ENCODE data around the gene MYLK. TPM values are rescaled to one million over a fixed set of nuclear protein-coding genes. Genes with fewer than 3 reads are reported as not detected.

Gene MYLK
- total RNA-seq, 1 donor: 807 TPM

DNA sequence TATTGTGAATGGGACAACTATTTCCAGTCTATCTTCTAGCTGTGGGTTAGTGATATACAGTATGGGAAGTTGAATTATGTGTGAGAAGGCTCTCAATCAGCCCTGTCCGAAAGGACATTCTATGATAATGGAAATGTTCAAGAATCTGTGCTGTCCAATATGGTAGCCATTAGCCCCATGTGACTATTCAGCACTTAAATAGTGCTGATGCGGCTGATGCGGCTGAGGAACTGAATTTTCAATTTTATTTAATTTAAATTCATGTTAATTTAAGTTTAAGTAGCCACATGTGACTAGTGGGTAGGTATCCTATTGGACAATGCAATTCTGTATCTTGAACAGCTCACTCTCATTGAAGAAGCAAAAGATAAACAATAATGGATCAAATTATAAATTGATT is 98.5 kb downstream of the MYLK start:
- no peak overlapping the region for H3K4me3 ChIP-seq (ENCODE audit: low read depth, low read length)
- no peak for DNase-seq (ENCODE audit: low read depth)
- TF ChIP-seq, protein P1, sequence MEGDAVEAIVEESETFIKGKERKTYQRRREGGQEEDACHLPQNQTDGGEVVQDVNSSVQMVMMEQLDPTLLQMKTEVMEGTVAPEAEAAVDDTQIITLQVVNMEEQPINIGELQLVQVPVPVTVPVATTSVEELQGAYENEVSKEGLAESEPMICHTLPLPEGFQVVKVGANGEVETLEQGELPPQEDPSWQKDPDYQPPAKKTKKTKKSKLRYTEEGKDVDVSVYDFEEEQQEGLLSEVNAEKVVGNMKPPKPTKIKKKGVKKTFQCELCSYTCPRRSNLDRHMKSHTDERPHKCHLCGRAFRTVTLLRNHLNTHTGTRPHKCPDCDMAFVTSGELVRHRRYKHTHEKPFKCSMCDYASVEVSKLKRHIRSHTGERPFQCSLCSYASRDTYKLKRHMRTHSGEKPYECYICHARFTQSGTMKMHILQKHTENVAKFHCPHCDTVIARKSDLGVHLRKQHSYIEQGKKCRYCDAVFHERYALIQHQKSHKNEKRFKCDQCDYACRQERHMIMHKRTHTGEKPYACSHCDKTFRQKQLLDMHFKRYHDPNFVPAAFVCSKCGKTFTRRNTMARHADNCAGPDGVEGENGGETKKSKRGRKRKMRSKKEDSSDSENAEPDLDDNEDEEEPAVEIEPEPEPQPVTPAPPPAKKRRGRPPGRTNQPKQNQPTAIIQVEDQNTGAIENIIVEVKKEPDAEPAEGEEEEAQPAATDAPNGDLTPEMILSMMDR (IDR thresholded peaks at IDR 0.05; ENCODE audit: insufficient read depth, low read depth, low read length): no peak

GRCh38 chr3:123783811-123784210 is 100.3 kb downstream of the MYLK start:
- peak; percentile 63 for DNase-seq (ENCODE audit: low read depth)
- TF ChIP-seq, protein P1 (IDR thresholded peaks at IDR 0.05; ENCODE audit: insufficient read depth, low read depth, low read length): no peak
- no peak overlapping the region for H3K4me3 ChIP-seq (ENCODE audit: low read depth, low read length)

DNA sequence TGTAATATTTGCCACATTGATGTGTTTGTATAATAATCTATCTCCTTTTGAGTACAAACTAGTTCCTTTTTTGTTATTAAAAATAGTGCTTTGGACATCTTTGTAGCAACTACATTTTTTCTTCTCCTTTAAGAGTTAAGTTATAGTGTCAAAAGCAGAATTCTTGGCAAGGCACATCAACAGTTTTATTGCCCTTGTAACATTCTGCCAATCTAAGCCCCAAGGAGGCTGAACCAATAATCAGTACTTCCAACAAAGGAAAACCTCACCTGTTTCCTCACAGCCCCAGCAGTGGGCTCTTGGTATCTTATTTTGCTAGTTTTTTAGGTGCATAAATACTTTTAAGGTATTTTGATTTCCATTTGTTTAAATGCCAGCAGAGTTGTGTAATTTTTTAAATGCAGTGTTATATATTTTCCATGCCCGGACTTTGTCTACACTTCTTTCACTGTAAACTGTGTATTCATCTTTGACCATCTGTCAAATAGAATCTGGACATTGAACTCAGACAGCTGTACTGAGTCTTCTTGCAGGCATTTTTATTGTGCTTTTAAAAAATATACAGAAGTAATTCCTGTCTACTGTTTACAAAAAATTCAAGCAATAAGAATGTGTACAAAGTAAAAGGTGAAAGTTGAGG is 101.0 kb downstream of the MYLK start:
- no peak overlapping the region for H3K4me3 ChIP-seq (ENCODE audit: low read depth, low read length)
- TF ChIP-seq, protein P1 (IDR thresholded peaks at IDR 0.05; ENCODE audit: insufficient read depth, low read depth, low read length): no peak
- peak; percentile 70 for DNase-seq (ENCODE audit: low read depth)

GRCh38 chr3:123782488-123782887 is 101.6 kb downstream of the MYLK start:
- DNase-seq (ENCODE audit: low read depth): no peak
- no peak overlapping the region for H3K4me3 ChIP-seq (ENCODE audit: low read depth, low read length)
- TF ChIP-seq, protein P1 (IDR thresholded peaks at IDR 0.05; ENCODE audit: insufficient read depth, low read depth, low read length): no peak

DNA sequence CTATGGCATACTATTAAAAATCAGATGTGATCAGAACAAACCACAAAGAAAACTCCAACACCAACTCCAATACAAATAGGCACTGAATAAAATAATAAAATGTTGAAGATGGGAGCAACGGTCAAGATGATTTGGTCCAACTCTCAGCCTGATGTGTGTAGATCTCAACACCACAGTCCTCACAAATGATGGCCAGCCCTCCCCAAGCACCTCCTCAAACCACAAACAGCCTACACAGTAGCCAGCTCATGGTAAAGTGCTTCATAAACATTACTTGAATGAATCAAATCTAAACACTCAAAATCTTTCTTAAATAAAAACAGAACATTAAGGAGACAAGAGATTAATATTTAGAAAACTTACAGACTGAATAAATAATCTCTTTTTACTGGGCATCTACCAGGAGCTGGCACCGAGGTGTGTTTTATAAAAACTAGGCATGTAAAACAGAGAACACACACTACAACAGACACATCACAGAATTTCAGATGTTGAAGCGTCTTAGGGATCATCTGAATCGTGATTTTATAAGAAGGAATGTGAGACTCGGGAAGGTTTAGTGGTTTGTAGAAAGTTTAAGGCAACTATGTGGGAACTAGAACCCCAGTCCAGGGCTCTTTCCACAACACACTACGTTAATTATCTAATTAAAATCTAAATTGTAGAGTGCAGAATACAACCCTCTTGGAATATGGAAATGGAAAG is 102.4 kb downstream of the MYLK start:
- H3K4me3 ChIP-seq (ENCODE audit: low read depth, low read length): no peak overlapping the region
- TF ChIP-seq, protein P1 (IDR thresholded peaks at IDR 0.05; ENCODE audit: insufficient read depth, low read depth, low read length): no peak
- peak; percentile 57 for DNase-seq (ENCODE audit: low read depth)

DNA sequence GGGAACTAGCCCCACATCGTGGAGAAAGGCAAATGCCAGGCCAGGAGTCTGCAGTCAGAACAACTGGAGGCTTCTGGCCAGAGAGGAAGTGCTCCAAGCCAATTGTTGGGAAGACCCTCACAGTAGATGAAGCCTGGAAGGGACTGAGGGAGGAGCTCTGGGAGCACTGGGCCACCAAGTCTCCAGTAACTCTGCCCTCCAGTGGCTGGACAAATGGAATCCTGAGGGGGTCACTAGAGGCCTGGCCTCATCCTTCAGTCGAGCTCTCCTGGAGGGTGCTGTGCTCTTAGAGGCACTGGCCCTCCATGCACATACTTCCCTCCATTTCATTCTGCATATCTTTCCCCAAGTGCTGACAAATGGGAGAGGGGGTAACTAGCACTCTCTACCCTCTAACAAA is 103.0 kb downstream of the MYLK start:
- TF ChIP-seq, protein P1 (IDR thresholded peaks at IDR 0.05; ENCODE audit: insufficient read depth, low read depth, low read length): peak; percentile 3
- no peak for DNase-seq (ENCODE audit: low read depth)
- H3K4me3 ChIP-seq (ENCODE audit: low read depth, low read length): no peak overlapping the region
